Activated naive CD8-positive, alpha-beta T cell (primary cell): ENCODE measurements around the gene TMEM94.

Experiments
- H3K27ac Mint-ChIP-seq: one replicate; pipeline ENCODE4 v1.8.0; 2021; ENCODE audit warnings: mixed read lengths
- H3K27me3 Mint-ChIP-seq: one replicate; pipeline ENCODE4 v1.8.0; 2021; ENCODE audit warnings: mixed read lengths
- H3K36me3 Mint-ChIP-seq: one replicate; pipeline ENCODE4 v1.8.0; 2021; ENCODE audit warnings: mixed read lengths
- H3K4me1 Mint-ChIP-seq: one replicate; pipeline ENCODE4 v1.8.0; 2021; ENCODE audit warnings: low read depth, mixed read lengths
- H3K4me3 Mint-ChIP-seq: one replicate; pipeline ENCODE4 v1.8.0; 2021; ENCODE audit warnings: mild to moderate bottlenecking, mixed read lengths
- H3K9me3 Mint-ChIP-seq: one replicate; pipeline ENCODE4 v1.8.0; 2021; ENCODE audit warnings: low read depth, mixed read lengths

Gene TMEM94

GRCh38 chr17:75480281-75480680 lies 23.8 kb downstream of the TMEM94 start:
- Mint-ChIP-seq H3K9me3 (no peaks in the 10 kb centered on the region), H3K36me3 (no peaks in the 10 kb centered on the region), H3K4me1 (peaks cover 3% of the 10 kb centered on the region), H3K27ac (no peak overlapping the region), H3K27me3 (no peaks in the 10 kb centered on the region), H3K4me3 (no peak overlapping the region)

- Mint-ChIP-seq H3K4me1 (peaks cover 5% of the 10 kb centered on the region), H3K4me3 (no peak overlapping the region), H3K36me3 (peaks cover under 1% of the 10 kb centered on the region), H3K27me3 (no peaks in the 10 kb centered on the region), H3K9me3 (no peaks in the 10 kb centered on the region), H3K27ac (no peak overlapping the region)
Measured at GRCh38 chr17:75481194-75482068, 25.0 kb downstream of the TMEM94 start.

DNA sequence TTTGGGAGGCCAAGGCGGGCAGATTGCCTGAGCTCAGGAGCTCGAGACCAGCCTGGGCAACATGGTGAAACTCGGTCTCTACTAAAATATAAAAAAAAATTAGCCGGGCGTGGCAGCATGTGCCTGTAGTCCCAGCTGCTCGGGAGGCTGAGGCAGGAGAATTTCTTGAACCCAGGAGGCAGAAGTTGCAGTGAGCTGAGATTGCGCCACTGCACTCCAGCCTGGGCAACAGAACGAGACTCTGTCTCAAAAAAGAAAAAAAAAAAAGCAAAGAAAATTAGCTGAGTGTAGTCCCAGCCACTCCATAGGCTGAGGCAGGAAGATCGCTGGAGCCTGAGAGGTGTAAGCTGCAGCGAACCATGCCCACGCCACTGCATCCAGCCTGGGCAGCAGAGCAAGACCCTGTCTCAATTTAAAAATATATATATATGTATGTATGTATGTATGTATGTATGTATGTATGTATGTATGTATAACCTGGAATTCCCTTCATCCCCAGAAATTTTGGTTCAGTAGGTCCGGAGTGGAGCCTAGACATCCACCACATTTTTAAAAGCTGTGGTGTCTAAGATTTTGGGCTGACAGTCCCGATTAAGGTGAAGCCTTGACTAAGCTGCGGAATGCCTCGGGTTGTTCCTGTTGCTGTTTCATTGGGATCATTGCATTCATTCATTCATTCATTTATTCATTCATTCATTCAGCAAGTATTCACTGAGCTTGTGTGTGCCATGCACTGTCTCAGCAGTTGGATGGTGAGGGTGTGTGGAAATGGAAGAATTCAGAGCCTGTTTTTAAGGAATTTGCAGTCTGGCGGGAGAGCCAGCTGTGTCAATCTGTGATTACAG lies 25.9 kb downstream of the TMEM94 start:
- Mint-ChIP-seq H3K4me1 (peaks cover 14% of the 10 kb centered on the region), H3K36me3 (peaks cover 4% of the 10 kb centered on the region), H3K4me3 (no peak overlapping the region), H3K27me3 (no peaks in the 10 kb centered on the region), H3K9me3 (no peaks in the 10 kb centered on the region), H3K27ac (no peak overlapping the region)

GRCh38 chr17:75485688-75486087 lies 29.3 kb downstream of the TMEM94 start:
- Mint-ChIP-seq H3K4me3 (no peak overlapping the region), H3K9me3 (no peaks in the 10 kb centered on the region), H3K4me1 (peaks cover 27% of the 10 kb centered on the region), H3K27me3 (no peaks in the 10 kb centered on the region), H3K36me3 (peaks cover 4% of the 10 kb centered on the region), H3K27ac (no peak overlapping the region)

DNA sequence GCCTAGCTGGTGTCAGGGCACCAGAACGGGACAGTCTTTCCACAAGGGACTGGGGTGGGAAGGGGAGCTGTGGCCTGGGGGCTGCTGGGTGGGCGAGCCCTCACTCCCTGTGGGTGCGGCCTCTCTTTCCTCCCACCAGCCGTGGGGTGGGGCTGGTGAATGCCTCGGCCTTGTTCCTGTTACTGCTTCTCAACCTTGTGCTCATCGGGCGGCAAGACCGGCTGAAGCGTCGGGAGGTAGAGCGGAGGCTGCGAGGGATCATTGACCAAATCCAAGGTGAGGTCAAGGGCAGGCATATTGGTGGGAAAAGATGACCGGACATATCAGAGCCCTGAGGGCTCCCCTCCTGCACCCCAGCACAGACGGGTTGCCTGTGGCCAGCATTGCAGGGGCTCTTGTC lies 29.7 kb downstream of the TMEM94 start:
- H3K4me3 Mint-ChIP-seq, result peak overlapping the region; percentile 31
- peaks cover 27% of the 10 kb centered on the region for H3K4me1 Mint-ChIP-seq
- H3K9me3 Mint-ChIP-seq, result no peaks in the 10 kb centered on the region

GRCh38 chr17:75486951-75487350 lies 30.5 kb downstream of the TMEM94 start:
- Mint-ChIP-seq H3K27me3 (no peaks in the 10 kb centered on the region), H3K4me1 (peaks cover 27% of the 10 kb centered on the region), H3K27ac (peak overlapping the region; percentile 97), H3K36me3 (peaks cover 4% of the 10 kb centered on the region), H3K9me3 (no peaks in the 10 kb centered on the region), H3K4me3 (peak overlapping the region; percentile 74)

More for the DNA sequence above, 29.7 kb downstream of the TMEM94 start:
- peak overlapping the region; percentile 97 for H3K27ac Mint-ChIP-seq
- H3K27me3 Mint-ChIP-seq, result no peaks in the 10 kb centered on the region
- peaks cover 4% of the 10 kb centered on the region for H3K36me3 Mint-ChIP-seq

GRCh38 chr17:75487351-75488070 lies 31.1 kb downstream of the TMEM94 start:
- peaks cover 27% of the 10 kb centered on the region for H3K4me1 Mint-ChIP-seq
- H3K9me3 Mint-ChIP-seq, result no peaks in the 10 kb centered on the region
- H3K27ac Mint-ChIP-seq, result peak overlapping the region; percentile 97
- peak overlapping the region; percentile 74 for H3K4me3 Mint-ChIP-seq
- no peaks in the 10 kb centered on the region for H3K27me3 Mint-ChIP-seq
- peaks cover 4% of the 10 kb centered on the region for H3K36me3 Mint-ChIP-seq

DNA sequence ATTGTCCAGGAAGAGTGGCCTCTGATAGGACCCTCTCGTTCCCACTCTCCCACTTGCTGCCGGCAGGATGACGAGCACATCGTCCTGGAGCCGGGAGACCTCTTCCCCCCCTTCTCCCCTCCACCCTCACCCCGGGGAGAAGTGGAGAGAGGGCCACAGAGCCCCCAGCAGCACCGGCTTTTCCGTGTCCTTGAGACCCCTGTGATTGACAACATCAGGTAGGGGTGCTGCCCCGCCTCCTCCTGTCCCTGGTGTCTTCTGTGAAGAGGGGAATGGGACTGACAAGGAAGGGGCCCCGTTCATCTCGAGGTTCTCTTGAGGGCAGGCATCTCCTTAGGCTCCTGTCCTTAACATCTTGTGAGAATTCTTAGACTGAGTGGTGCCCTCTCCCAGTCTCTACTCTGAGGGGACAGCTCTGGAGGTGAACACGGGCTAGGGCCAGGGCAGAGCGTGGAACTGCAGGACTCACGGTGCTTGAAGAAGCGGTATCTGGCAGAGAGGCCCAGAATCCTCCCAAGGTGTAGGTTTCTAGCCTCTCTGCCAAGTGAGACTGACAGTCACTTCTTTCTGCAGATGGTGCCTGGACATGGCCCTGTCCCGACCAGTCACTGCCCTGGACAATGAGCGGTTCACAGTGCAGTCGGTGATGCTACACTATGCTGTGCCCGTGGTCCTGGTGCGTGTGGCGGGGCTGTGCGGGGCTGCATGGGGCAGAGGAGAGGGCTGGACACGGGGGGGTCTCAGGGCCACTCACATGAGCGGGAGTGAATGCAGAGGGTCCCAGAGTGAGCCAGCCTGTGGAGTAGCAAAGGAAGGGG lies 32.5 kb downstream of the TMEM94 start:
- no peak overlapping the region for H3K27ac Mint-ChIP-seq
- peaks cover 27% of the 10 kb centered on the region for H3K4me1 Mint-ChIP-seq
- no peaks in the 10 kb centered on the region for H3K27me3 Mint-ChIP-seq
- H3K36me3 Mint-ChIP-seq, result peaks cover 4% of the 10 kb centered on the region
- H3K4me3 Mint-ChIP-seq, result no peak overlapping the region
- H3K9me3 Mint-ChIP-seq, result no peaks in the 10 kb centered on the region

DNA sequence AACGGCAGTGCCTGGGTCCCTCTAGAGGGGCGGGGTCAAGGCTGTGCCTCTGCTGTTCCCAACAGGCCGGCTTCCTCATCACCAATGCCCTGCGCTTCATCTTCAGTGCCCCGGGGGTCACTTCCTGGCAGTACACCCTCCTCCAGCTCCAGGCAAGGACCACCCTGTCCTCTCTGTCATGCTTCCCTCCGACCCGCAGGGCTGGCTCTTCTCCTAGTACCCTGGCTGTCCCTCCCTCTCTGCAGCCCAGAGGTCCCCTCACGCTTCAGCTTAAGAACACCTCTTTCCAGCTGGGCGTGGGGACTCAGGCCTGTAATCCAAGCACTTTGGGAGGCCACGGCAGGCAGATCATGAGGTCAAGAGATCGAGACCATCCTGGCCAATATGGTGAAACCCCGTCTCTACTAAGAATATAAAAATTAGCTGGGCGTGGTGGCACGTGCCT lies 33.1 kb downstream of the TMEM94 start:
- Mint-ChIP-seq H3K27ac (peak overlapping the region; percentile 22), H3K4me3 (no peak overlapping the region), H3K9me3 (no peaks in the 10 kb centered on the region), H3K4me1 (peaks cover 27% of the 10 kb centered on the region), H3K27me3 (no peaks in the 10 kb centered on the region), H3K36me3 (peaks cover 4% of the 10 kb centered on the region)

GRCh38 chr17:75490173-75490743 lies 33.8 kb downstream of the TMEM94 start:
- H3K27ac Mint-ChIP-seq, result no peak overlapping the region
- H3K4me3 Mint-ChIP-seq, result no peak overlapping the region

DNA sequence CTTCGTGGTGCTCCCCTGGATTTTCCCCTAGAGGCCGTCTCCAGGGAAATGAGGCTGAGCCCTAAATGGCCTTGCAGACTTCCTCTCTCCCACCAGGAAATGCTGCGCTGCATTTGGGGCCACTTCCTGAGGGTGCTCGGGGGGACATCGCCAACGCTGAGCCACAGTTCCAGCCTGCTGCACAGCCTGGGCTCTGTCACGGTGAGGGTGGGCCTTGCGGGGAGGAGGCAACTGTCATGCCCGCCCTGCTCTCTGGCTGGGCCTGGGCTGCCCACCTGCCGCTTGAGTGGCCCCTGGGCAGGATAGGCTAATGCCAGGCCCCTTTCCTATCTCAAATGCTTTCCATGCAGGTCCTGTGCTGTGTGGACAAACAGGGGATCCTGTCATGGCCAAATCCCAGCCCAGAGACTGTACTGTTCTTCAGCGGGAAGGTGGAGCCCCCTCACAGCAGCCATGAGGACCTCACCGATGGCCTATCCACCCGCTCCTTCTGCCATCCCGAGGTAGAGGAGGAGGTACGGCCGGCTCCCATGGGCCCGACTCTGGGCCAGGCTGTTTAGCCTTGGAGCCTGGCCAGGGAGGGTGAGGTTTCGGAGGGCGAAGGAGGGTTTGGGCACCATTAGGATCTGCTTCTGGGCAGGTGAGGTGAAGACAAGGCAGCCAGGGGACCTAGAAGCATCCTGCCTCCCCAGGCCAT lies 34.7 kb downstream of the TMEM94 start:
- Mint-ChIP-seq H3K9me3 (no peaks in the 10 kb centered on the region), H3K36me3 (peaks cover 4% of the 10 kb centered on the region), H3K4me3 (no peak overlapping the region), H3K27ac (no peak overlapping the region), H3K27me3 (no peaks in the 10 kb centered on the region), H3K4me1 (peaks cover 24% of the 10 kb centered on the region)

More at GRCh38 chr17:75490173-75490743, 33.8 kb downstream of the TMEM94 start:
- Mint-ChIP-seq H3K9me3 (no peaks in the 10 kb centered on the region), H3K27me3 (no peaks in the 10 kb centered on the region), H3K36me3 (peaks cover 4% of the 10 kb centered on the region), H3K4me1 (peaks cover 24% of the 10 kb centered on the region)

DNA sequence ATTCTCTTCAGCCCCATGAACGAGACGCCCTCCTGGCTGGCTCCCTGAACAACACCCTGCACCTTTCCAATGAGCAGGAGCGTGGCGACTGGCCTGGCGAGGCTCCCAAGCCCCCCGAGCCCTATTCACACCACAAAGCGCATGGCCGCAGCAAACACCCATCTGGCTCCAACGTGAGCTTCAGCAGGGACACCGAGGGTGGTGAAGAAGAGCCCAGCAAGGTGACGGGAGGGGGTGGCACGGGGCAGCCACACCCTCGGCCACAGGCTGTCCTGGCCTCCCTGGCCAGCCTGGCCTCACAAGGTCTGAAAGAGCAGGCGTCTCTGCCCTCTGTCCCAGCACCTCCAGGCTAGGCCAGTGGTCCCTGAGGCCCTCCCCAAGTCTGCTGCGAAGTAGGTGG lies 35.2 kb downstream of the TMEM94 start:
- H3K4me3 Mint-ChIP-seq, result no peak overlapping the region
- H3K36me3 Mint-ChIP-seq, result peaks cover under 1% of the 10 kb centered on the region
- H3K9me3 Mint-ChIP-seq, result no peaks in the 10 kb centered on the region
- no peaks in the 10 kb centered on the region for H3K27me3 Mint-ChIP-seq
- H3K27ac Mint-ChIP-seq, result no peak overlapping the region
- H3K4me1 Mint-ChIP-seq, result peaks cover 19% of the 10 kb centered on the region

- H3K9me3 Mint-ChIP-seq, result no peaks in the 10 kb centered on the region
- H3K27me3 Mint-ChIP-seq, result no peaks in the 10 kb centered on the region
- no peaks in the 10 kb centered on the region for H3K36me3 Mint-ChIP-seq
- H3K4me3 Mint-ChIP-seq, result no peak overlapping the region
- peaks cover 11% of the 10 kb centered on the region for H3K4me1 Mint-ChIP-seq
- no peak overlapping the region for H3K27ac Mint-ChIP-seq
Measured at GRCh38 chr17:75492555-75493168, 36.2 kb downstream of the TMEM94 start.
